Measurements from ENCODE around the gene SMCR8. TPM values are rescaled to one million over a fixed set of nuclear protein-coding genes. Genes with fewer than 3 reads are reported as not detected.
"Not testable (repeated sequence)": the region's sequence is repeated elsewhere in the genome, so short reads cannot be mapped to it uniquely, and the experiment has no call there.

The SMCR8 gene
- total RNA-seq, 4 donors from 2014 or later: 13.2 to 24.7 (median 18.3) TPM

DNA sequence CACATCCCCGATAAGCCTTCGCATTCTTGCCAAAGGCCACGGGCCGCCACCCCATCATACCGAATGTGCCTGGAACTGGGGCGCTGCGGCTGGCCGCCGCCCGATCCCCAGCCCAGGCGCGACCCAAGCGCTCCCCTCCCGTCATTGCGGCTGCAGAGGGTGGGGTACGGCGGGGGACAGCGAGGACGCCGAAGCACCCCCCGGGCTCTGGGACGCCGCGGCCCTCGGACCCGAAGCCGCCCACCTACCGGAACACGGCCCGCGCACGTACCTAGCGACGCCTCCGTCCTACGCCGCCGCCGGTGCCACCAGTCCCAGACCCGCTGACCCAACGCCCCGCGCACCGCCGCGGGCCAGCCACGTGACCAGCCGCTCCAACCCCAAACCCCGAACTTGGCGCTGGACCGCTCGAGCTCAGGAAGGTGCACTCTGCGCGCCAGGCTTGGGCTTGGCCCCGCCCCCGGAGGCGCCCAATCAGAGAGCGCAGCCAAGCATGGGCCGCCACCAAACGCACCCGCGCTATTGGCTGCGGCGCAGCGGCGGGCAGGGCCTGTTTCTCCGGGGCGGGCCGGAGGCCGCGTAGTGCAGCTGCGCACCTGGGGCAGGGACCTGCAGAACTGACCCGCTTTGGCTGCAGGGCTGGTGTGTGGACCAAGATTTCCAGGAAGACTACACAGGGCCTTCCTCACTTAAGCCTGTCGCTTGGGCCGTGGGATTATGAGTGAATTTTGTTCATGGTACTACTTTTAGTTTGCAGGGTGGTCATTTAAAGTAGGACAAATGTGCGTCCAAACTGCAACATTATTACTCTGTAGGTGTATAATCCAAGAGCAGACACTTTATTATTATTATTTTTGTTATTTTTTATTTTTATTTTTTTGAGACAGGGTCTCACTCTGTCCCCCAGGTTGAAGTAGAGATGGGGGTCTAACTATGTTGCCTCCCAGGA, 48.3 kb downstream of the SMCR8 start, which contains the start of gene SHMT1:
SHMT1 (minus strand) TSS at position 450 of the 949 bp plus-strand sequence. CDS start 7,569 bp downstream, outside the sequence.
- H3K27me3 ChIP-seq: no peaks in the 10 kb centered on the region
- TF ChIP-seq POLR2A (IDR thresholded peaks at IDR 0.05): peak; percentile 73 to 81
- TF ChIP-seq CTCF (IDR thresholded peaks at IDR 0.05): no peak
- no peaks in the 10 kb centered on the region for H3K9me3 ChIP-seq
- H3K27ac ChIP-seq: peak within 1 kb of the TSS; percentile 75 to 88 (median 82)
- H3K4me1 ChIP-seq: peaks cover 0 to 18% (median 2%) of the 10 kb centered on the region in 4 donors
- peak within 1 kb of the TSS; percentile 63 to 95 (median 86) for H3K4me3 ChIP-seq
- DNase-seq: peak; percentile 93 to 98 (median 98)
- peaks cover 0 to 11% (median 0%) of the 10 kb centered on the region in 3 donors for H3K36me3 ChIP-seq

DNA sequence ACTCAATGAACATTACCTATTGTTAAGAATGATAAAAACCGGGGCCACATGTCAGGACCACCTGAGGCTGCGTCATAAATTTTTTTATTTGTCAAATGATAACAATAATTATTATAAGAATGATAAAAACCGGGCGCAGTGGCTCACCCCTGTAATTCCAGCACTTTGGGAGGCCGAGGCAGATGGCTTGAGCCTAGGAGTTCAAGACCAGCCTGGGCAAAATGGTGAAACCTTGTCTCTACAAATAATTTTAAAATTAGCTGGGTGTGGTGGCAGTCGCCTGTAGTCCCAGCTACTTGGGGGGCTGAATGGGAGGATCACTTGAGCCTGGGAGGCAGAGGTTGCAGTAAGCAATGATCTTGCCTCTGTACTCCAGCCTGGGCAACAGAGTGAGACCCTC, 49.1 kb downstream of the SMCR8 start:
- Histone ChIP-seq H3K27ac (no peak overlapping the region), H3K36me3 (peaks cover 0 to 7% (median 0%) of the 10 kb centered on the region in 3 donors), H3K4me3 (no peak overlapping the region), H3K4me1 (peaks cover 0 to 18% (median 2%) of the 10 kb centered on the region in 4 donors), H3K9me3 (no peaks in the 10 kb centered on the region), H3K27me3 (no peaks in the 10 kb centered on the region)
- TF ChIP-seq CTCF (IDR thresholded peaks at IDR 0.05) (no peak), POLR2A (IDR thresholded peaks at IDR 0.05) (no peak)
- DNase-seq: no peak

DNA sequence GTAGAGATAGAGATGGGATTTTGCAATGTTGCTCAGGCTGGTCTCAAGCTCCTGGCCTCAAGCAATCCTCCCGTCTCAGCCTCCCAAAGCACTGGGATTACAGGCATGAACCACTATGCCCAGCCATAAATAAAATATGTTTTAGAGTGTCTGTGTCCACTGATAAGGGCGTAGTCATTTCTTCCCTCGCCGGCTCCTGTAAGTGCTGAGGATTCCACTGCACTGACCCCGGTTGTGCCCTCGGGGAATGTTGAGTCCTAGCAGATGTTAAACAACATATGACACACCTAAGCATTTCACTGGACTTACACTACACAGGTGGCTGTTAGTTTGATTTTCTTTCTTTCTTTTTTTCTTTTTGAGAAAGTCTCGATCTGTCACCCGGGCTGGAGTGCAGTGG, 53.9 kb downstream of the SMCR8 start:
- no peaks in the 10 kb centered on the region for H3K27me3 ChIP-seq
- TF ChIP-seq POLR2A (IDR thresholded peaks at IDR 0.05) (no peak), CTCF (IDR thresholded peaks at IDR 0.05) (no peak)
- no peak for DNase-seq
- no peak overlapping the region for H3K27ac ChIP-seq
- peaks cover 0 to under 1% (median 0%) of the 10 kb centered on the region in 4 donors for H3K4me1 ChIP-seq
- H3K36me3 ChIP-seq: no peaks in the 10 kb centered on the region
- H3K9me3 ChIP-seq: no peaks in the 10 kb centered on the region
- no peak overlapping the region for H3K4me3 ChIP-seq

DNA sequence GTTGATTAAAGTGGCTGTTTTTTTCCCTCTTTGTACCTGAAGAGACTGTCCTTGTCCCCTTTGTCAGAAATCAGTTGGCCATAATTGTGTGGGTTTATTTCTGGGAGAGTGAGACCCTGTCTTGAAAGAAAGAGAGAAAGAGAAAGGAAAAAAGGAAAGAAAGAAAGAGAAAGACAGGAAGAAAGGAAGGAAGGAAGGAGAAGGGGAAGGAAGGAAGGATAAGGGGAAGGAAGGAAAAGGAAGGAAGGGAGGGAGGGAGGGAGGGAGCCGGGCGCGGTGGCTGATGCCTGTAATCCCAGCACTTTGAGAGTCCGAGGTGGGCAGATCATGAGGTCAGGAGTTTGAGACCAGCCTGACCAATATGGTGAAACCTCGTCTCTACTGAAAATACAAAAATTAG, 55.7 kb downstream of the SMCR8 start:
- no peaks in the 10 kb centered on the region for H3K36me3 ChIP-seq
- DNase-seq: no peak
- no peaks in the 10 kb centered on the region for H3K4me1 ChIP-seq
- H3K27ac ChIP-seq: no peak overlapping the region
- no peaks in the 10 kb centered on the region for H3K27me3 ChIP-seq
- TF ChIP-seq POLR2A (IDR thresholded peaks at IDR 0.05) (no peak), CTCF (IDR thresholded peaks at IDR 0.05) (no peak)
- H3K4me3 ChIP-seq: no peak overlapping the region
- no peaks in the 10 kb centered on the region for H3K9me3 ChIP-seq

DNA sequence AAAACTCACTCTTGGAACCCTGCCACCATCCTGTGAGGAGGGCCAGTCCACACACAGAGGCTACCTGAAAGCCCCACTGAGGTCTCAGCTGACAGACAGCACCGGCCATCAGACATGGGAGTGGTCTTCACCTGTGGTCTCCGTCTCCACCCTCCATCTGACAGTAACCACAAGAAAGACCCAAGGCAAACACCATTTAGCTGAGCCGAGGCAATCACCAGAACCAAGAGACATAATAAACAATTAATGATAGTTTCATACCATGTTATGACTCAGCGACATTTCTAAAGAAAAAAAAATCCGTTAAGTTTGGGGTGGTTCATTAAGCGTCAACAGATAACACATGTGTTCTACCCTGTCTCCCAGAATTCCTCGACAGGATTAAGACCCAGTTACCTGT, 56.4 kb downstream of the SMCR8 start:
- Histone ChIP-seq H3K27ac (no peak overlapping the region), H3K27me3 (no peaks in the 10 kb centered on the region), H3K4me3 (no peak overlapping the region), H3K4me1 (no peaks in the 10 kb centered on the region), H3K9me3 (no peaks in the 10 kb centered on the region), H3K36me3 (no peaks in the 10 kb centered on the region)
- TF ChIP-seq CTCF (IDR thresholded peaks at IDR 0.05) (no peak), POLR2A (IDR thresholded peaks at IDR 0.05) (no peak)
- no peak for DNase-seq

- peaks cover 0 to 13% (median 2%) of the 10 kb centered on the region in 4 donors for H3K4me1 ChIP-seq
- not testable (repeated sequence) for H3K36me3 ChIP-seq, H3K27ac ChIP-seq, H3K4me3 ChIP-seq, H3K27me3 ChIP-seq, H3K9me3 ChIP-seq, DNase-seq
Measured at GRCh38 chr17:18373181-18373580, 58.1 kb downstream of the SMCR8 start.
